Neuron (in vitro differentiated cells): ENCODE data around the gene LOXL3.

Source experiments
- H2AFZ ChIP-seq: one replicate; pipeline ENCODE4 v1.6.1; 2013; ENCODE audit warnings: low read depth, mild to moderate bottlenecking, inconsistent platforms, low read length, moderate library complexity
- H3K27me3 ChIP-seq: one replicate; pipeline ENCODE4 v1.6.1; 2013; ENCODE audit warnings: low read length; ENCODE audit not compliant: insufficient read depth
- H3K36me3 ChIP-seq: one replicate; pipeline ENCODE4 v1.6.1; 2013; ENCODE audit warnings: low read length; ENCODE audit not compliant: insufficient read depth
- H3K4me1 ChIP-seq: one replicate; pipeline ENCODE4 v1.6.1; 2013; ENCODE audit warnings: low read length; ENCODE audit not compliant: insufficient read depth
- H3K4me3 ChIP-seq: 2 replicates; pipeline ENCODE4 v1.5.1; 2013; ENCODE audit warnings: mild to moderate bottlenecking, low read length, moderate library complexity
- H3K9me3 ChIP-seq: one replicate; pipeline ENCODE4 v1.6.1; 2013; ENCODE audit warnings: low read length

Gene LOXL3

GRCh38 chr2:74525717-74526648 lies 27.8 kb downstream of the LOXL3 start, which contains the start of gene DQX1:
Gene DQX1 (minus strand): TSS chr2:74526231. CDS start chr2:74525729, 502 bp downstream.
- no peaks in the 10 kb centered on the region for H3K9me3 ChIP-seq
- H3K4me3 ChIP-seq = no peak within 1 kb of the TSS
- no peak within 1 kb of the TSS for H2AFZ ChIP-seq
- peaks cover 26% of the 10 kb centered on the region for H3K36me3 ChIP-seq
- peaks cover 14% of the 10 kb centered on the region for H3K27me3 ChIP-seq
- peaks cover 18% of the 10 kb centered on the region for H3K4me1 ChIP-seq

GRCh38 chr2:74524955-74525716 lies 28.6 kb downstream of the LOXL3 start:
- peaks cover 22% of the 10 kb centered on the region for H3K27me3 ChIP-seq
- H3K4me3 ChIP-seq = no peak overlapping the region
- peaks cover 12% of the 10 kb centered on the region for H3K4me1 ChIP-seq
- H2AFZ ChIP-seq = no peak overlapping the region
- no peaks in the 10 kb centered on the region for H3K9me3 ChIP-seq
- peaks cover 26% of the 10 kb centered on the region for H3K36me3 ChIP-seq

GRCh38 chr2:74524005-74524404 lies 29.7 kb downstream of the LOXL3 start:
- Histone ChIP-seq H3K4me3 (no peak overlapping the region), H3K36me3 (peaks cover 26% of the 10 kb centered on the region), H3K4me1 (peaks cover 10% of the 10 kb centered on the region), H3K27me3 (peaks cover 33% of the 10 kb centered on the region), H2AFZ (no peak overlapping the region), H3K9me3 (no peaks in the 10 kb centered on the region)

- H2AFZ ChIP-seq = no peak overlapping the region
- no peaks in the 10 kb centered on the region for H3K9me3 ChIP-seq
- H3K36me3 ChIP-seq = peaks cover 19% of the 10 kb centered on the region
- no peaks in the 10 kb centered on the region for H3K4me1 ChIP-seq
- no peak overlapping the region for H3K4me3 ChIP-seq
- peaks cover 48% of the 10 kb centered on the region for H3K27me3 ChIP-seq
Measured at GRCh38 chr2:74522516-74522915, 31.2 kb downstream of the LOXL3 start.

- H3K9me3 ChIP-seq = peaks cover 14% of the 10 kb centered on the region
- H3K27me3 ChIP-seq = peaks cover 90% of the 10 kb centered on the region
- H3K36me3 ChIP-seq = no peaks in the 10 kb centered on the region
- H3K4me1 ChIP-seq = no peaks in the 10 kb centered on the region
- no peak overlapping the region for H2AFZ ChIP-seq
- no peak overlapping the region for H3K4me3 ChIP-seq
Measured at GRCh38 chr2:74516650-74517049, 37.1 kb downstream of the LOXL3 start.

- Histone ChIP-seq H3K4me1 (no peaks in the 10 kb centered on the region), H3K9me3 (peaks cover 14% of the 10 kb centered on the region), H3K36me3 (no peaks in the 10 kb centered on the region), H3K27me3 (peaks cover 93% of the 10 kb centered on the region), H3K4me3 (no peak overlapping the region), H2AFZ (no peak overlapping the region)
Measured at GRCh38 chr2:74515981-74516633, 37.6 kb downstream of the LOXL3 start.

GRCh38 chr2:74515271-74515980 lies 38.3 kb downstream of the LOXL3 start:
- Histone ChIP-seq H3K9me3 (peaks cover 14% of the 10 kb centered on the region), H3K27me3 (peaks cover 92% of the 10 kb centered on the region), H3K36me3 (no peaks in the 10 kb centered on the region), H3K4me1 (no peaks in the 10 kb centered on the region), H2AFZ (no peak overlapping the region), H3K4me3 (no peak overlapping the region)

- Histone ChIP-seq H3K4me1 (no peaks in the 10 kb centered on the region), H3K9me3 (peaks cover 14% of the 10 kb centered on the region), H3K4me3 (no peak within 1 kb of the TSS), H3K27me3 (peaks cover 92% of the 10 kb centered on the region), H2AFZ (no peak within 1 kb of the TSS), H3K36me3 (no peaks in the 10 kb centered on the region)
Measured at GRCh38 chr2:74514368-74515270, 39.1 kb downstream of the LOXL3 start, which contains the start of gene TLX2. Gene TLX2 (plus strand): TSS chr2:74514450. CDS start chr2:74514807, 357 bp downstream.

GRCh38 chr2:74513605-74514367 lies 40.0 kb downstream of the LOXL3 start:
- Histone ChIP-seq H3K4me3 (no peak overlapping the region), H3K27me3 (peaks cover 86% of the 10 kb centered on the region), H3K36me3 (no peaks in the 10 kb centered on the region), H3K9me3 (peaks cover 14% of the 10 kb centered on the region), H3K4me1 (no peaks in the 10 kb centered on the region), H2AFZ (no peak overlapping the region)

GRCh38 chr2:74512744-74513604 lies 40.8 kb downstream of the LOXL3 start:
- Histone ChIP-seq H3K9me3 (peaks cover 14% of the 10 kb centered on the region), H3K27me3 (peaks cover 77% of the 10 kb centered on the region), H2AFZ (no peak overlapping the region), H3K36me3 (no peaks in the 10 kb centered on the region), H3K4me1 (no peaks in the 10 kb centered on the region), H3K4me3 (no peak overlapping the region)
